GM18520 (cell line): ENCODE data around the gene VAMP8.
"Not testable (repeated sequence)": the region's sequence is repeated elsewhere in the genome, so short reads cannot be mapped to it uniquely, and the experiment has no call there.

ENCODE experiments used
- ATAC-seq: cut with Tn5 transposase; IDR thresholded peaks from one replicate; pipeline ENCODE4 v1.9.1; 2021; ENCODE audit not compliant: unreplicated experiment

Gene VAMP8

GRCh38 chr2:85615413-85615728 lies 38.0 kb downstream of the VAMP8 start:
- ATAC-seq: no peak

GRCh38 chr2:85617723-85618122 lies 40.3 kb downstream of the VAMP8 start:
- not testable (repeated sequence) for ATAC-seq

GRCh38 chr2:85619617-85620016 lies 42.2 kb downstream of the VAMP8 start:
- no peak for ATAC-seq

GRCh38 chr2:85621338-85621737 lies 44.0 kb downstream of the VAMP8 start:
- ATAC-seq: no peak

GRCh38 chr2:85623991-85624390 lies 46.6 kb downstream of the VAMP8 start:
- ATAC-seq: no peak

GRCh38 chr2:85628658-85629057 lies 51.3 kb downstream of the VAMP8 start:
- ATAC-seq: no peak

GRCh38 chr2:85631316-85631715 lies 53.9 kb downstream of the VAMP8 start:
- no peak for ATAC-seq
